ENCODE data around the gene IQUB.

The IQUB gene

GRCh38 chr7:123502201-123502600, 32.2 kb downstream of the IQUB start:
- H3K4me3 ChIP-seq (ENCODE audit: low read length): no peak overlapping the region
- TF ChIP-seq EZH2phosphoT487 (IDR thresholded peaks at IDR 0.05; ENCODE audit: low read depth): no peak
- TF ChIP-seq CTCF (IDR thresholded peaks at IDR 0.05; ENCODE audit: low read depth, low read length): no peak
- no peaks in the 10 kb centered on the region for H3K27me3 ChIP-seq (ENCODE audit: low read depth, low read length)
- no peaks in the 10 kb centered on the region for H3K36me3 ChIP-seq (replicated peaks; ENCODE audit: low read depth, low read length)
- no peaks in the 10 kb centered on the region for H3K79me2 ChIP-seq (ENCODE audit: low read length)
- no peak overlapping the region for H3K4me2 ChIP-seq (ENCODE audit: low read length)
- H3K9ac ChIP-seq (ENCODE audit: low read length): no peak overlapping the region
- no peak overlapping the region for H2AFZ ChIP-seq (ENCODE audit: low read depth, low read length)
- 0 out of 2 replicates have a peak, but pooled peaks cover 3% of the 10 kb centered on the region for H3K9me3 ChIP-seq (ENCODE audit: insufficient read depth, low read length)
- H3K27ac ChIP-seq (ENCODE audit: low read length): no peak overlapping the region
- H3K4me1 ChIP-seq (ENCODE audit: low read length): no peaks in the 10 kb centered on the region
- no peaks in the 10 kb centered on the region for H4K20me1 ChIP-seq (ENCODE audit: insufficient read depth, low read length)

- Histone ChIP-seq H3K4me3 (ENCODE audit: low read length) (no peak overlapping the region), H4K20me1 (ENCODE audit: insufficient read depth, low read length) (no peaks in the 10 kb centered on the region), H3K4me2 (ENCODE audit: low read length) (no peak overlapping the region), H3K9me3 (ENCODE audit: insufficient read depth, low read length) (0 out of 2 replicates have a peak, but pooled peaks cover 3% of the 10 kb centered on the region), H3K9ac (ENCODE audit: low read length) (no peak overlapping the region), H3K27me3 (ENCODE audit: low read depth, low read length) (no peaks in the 10 kb centered on the region), H3K36me3 (replicated peaks; ENCODE audit: low read depth, low read length) (no peaks in the 10 kb centered on the region), H2AFZ (ENCODE audit: low read depth, low read length) (no peak overlapping the region), H3K79me2 (ENCODE audit: low read length) (no peaks in the 10 kb centered on the region), H3K4me1 (ENCODE audit: low read length) (no peaks in the 10 kb centered on the region), H3K27ac (ENCODE audit: low read length) (no peak overlapping the region)
- TF ChIP-seq CTCF (IDR thresholded peaks at IDR 0.05; ENCODE audit: low read depth, low read length) (no peak), EZH2phosphoT487 (IDR thresholded peaks at IDR 0.05; ENCODE audit: low read depth) (no peak)
Observed at GRCh38 chr7:123500878-123501489, 33.4 kb downstream of the IQUB start.

- no peaks in the 10 kb centered on the region for H3K9me3 ChIP-seq (ENCODE audit: insufficient read depth, low read length)
- no peaks in the 10 kb centered on the region for H3K4me1 ChIP-seq (ENCODE audit: low read length)
Observed at GRCh38 chr7:123499211-123499970, 35.0 kb downstream of the IQUB start.

More at GRCh38 chr7:123499211-123499970, 35.0 kb downstream of the IQUB start:
- H3K36me3 ChIP-seq (replicated peaks; ENCODE audit: low read depth, low read length): no peaks in the 10 kb centered on the region
- TF ChIP-seq CTCF (IDR thresholded peaks at IDR 0.05; ENCODE audit: low read depth, low read length) (no peak), EZH2phosphoT487 (IDR thresholded peaks at IDR 0.05; ENCODE audit: low read depth) (no peak)
- no peaks in the 10 kb centered on the region for H4K20me1 ChIP-seq (ENCODE audit: insufficient read depth, low read length)
- H3K27me3 ChIP-seq (ENCODE audit: low read depth, low read length): 0 out of 2 replicates have a peak, but pooled peaks cover 4% of the 10 kb centered on the region
- H3K4me2 ChIP-seq (ENCODE audit: low read length): no peak overlapping the region
- no peak overlapping the region for H2AFZ ChIP-seq (ENCODE audit: low read depth, low read length)
- no peak overlapping the region for H3K27ac ChIP-seq (ENCODE audit: low read length)
- no peak overlapping the region for H3K4me3 ChIP-seq (ENCODE audit: low read length)
- H3K79me2 ChIP-seq (ENCODE audit: low read length): no peaks in the 10 kb centered on the region
- H3K9ac ChIP-seq (ENCODE audit: low read length): no peak overlapping the region

Data from OCI-LY3 (cell line).